Uterus (tissue), 2 donors: ENCODE measurements around the gene SCYGR8.

Source experiments
- CTCF ChIP-seq, 4 experiments: fragments of 200-600 bp in 2 of 4; fragments of 450-650 bp in 2 of 4; sonication (generic) in 2 of 4; IDR thresholded peaks; one replicate each; pipeline ENCODE4 v1.5.1; 2016 to 2019; ENCODE audit warnings: antibody characterized with exemption in 4 of 4, mild to moderate bottlenecking in 2 of 4, moderate library complexity in 1 of 4
- POLR2A ChIP-seq, 2 donors: fragments of 450-650 bp; IDR thresholded peaks; one replicate each; pipeline ENCODE4 v1.6.1; 2016; ENCODE audit warnings: antibody characterized with exemption in 2 of 2, mild to moderate bottlenecking in 1 of 2, moderate library complexity in 1 of 2

DNA sequence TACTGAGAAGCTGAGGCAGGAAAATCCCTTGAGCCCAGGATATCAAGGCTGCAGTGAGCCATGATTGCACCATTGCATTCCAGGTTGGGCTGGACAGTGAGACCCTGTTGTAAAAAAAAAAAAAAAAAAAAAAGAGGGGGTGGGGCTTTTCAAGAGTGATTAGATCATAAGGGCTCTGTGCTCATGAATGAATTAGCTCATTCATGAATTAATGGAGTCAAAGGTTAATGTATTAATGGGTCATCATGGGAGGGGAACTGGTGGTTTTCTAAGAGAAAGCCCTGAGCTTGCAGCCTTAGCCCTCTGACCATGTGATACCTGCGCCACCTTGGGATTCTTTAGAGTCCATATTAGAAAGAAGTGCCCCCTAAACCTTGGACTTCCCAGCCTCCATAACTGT lies 32.4 kb upstream of the SCYGR8 start:
- TF ChIP-seq CTCF (IDR thresholded peaks at IDR 0.05) (no peak), POLR2A (IDR thresholded peaks at IDR 0.05) (no peak)
